Measurements from ENCODE around the gene KAT8.
"Not testable (repeated sequence)": the region's sequence is repeated elsewhere in the genome, so short reads cannot be mapped to it uniquely, and the experiment has no call there.

The KAT8 gene

DNA sequence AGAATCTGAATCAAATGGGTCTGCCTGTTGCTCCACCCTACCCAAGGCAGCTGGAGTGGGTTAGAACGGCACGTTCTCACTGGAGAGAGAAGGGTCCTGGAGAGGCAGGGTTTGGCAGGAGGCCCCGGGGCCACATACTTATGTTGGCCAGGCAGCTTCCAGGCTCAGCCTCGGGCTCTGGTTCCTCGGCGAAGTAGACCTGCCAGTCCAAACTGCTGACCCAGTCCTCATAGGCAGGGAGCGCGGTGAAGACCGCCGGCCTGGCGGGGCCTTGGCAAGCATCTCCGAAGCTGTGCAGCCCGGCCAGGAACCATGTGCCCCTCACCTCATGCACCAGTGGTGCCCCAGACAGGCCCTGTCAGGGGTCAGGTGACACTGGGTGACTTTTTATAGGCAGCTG is 33.5 kb upstream of the KAT8 start:
- no peak for DNase-seq (ENCODE audit: low read depth, low spot score)

DNA sequence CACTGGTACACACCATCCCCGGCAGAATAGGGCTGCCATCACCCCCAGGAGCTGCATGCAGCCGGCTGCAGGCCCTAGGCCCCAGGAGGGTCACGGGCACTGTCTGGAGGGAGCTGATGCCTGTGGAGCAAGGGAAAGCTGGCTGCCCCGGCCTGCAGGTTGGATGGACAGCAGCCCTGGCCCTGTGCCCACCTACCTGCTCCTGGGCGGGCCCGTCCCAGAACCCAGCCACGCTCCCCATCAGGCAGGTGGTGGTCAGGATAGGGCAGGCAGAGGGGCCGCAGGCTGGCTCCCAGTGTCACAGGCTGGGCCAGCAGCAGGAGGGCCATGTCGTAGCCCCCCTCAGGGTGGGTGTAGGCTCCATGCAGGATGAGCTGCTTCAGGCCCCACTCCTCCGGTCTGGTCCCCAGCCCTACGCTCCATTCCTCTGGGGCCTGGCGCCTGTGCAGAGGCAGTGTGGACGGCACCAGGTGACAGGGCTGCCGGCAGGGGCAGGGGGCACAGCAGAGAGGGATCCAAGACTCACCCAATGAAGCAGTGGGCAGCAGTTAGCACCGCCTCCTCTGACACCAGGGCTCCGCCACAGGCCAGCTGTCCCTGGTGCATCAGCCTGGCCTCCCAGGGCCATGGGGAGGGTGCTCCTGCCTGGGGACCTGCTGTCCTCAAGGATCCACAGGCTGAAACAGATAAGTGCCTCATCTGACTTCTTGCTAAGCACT is 32.7 kb upstream of the KAT8 start:
- DNase-seq (ENCODE audit: low read depth, low spot score), result no peak

DNA sequence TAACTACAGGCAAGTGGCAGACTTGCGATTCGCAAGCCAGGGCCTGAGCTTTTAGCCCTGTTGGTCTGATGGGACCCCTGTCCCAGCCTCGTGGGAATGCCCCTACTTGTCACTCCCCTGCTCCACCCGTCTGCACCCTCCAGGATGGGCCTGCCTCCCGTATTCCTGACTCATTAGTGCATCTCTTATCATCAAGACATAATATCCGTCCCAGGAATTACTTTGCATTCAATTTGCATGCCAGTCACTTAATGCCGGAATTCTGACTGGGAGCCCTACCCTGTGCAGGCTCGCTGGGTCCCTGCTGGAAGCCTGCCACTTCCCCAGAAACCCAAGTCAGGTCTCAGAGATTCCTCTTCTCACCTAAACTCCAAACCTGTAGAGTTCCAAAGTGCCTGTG is 32.1 kb upstream of the KAT8 start:
- no peak for DNase-seq (ENCODE audit: low read depth, low spot score)

DNA sequence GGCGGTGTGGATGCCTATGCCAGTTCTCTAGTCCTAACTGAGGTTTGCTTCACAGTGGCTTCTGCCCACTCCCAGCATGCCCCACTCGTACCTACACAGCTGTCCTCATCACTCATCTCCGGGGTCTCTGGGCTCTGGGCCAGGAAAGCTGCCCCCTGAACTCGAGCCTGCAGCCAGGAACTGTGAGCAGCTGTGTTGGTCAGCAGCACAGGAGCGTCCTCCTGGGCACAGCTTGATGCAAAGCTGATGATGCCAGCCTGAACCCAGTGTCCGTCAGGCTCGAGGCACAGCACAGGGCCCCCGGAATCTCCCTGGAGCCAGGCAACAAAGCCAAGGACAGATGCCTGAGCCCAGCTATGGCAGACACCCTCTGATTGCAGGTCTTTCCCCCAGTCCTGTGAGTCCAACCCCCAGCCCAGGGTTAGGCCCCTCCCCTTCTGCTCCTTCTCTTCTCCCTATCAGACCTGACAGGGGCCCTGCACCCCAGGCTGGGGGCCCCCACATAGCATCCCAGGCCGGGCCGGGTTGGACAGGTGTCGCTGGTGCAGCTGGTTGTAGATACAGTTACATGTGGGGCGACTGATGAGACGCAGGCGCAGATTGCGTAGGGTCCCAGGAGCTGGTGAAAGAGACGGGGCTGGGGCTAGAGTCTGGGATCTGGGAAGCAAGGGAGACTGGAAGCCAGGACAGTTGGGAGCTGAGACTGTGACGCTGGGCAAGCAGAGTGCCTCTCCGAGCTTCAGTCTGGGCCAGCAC is 31.4 kb upstream of the KAT8 start:
- no peak for DNase-seq (ENCODE audit: low read depth, low spot score)

DNA sequence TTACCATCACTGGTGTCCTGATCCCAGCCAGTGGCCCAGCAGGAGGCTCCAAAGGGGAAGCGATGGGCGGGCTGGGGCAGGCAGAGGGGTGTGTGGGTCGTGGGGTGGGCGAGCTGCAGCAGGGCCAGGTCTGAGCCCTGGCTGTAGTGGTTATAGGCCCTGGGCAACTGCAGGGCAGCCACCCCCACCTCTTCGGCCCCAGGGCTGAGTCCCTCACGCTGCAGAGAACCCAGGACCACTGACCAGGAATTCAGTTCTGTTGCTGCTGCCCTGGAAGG is 30.9 kb upstream of the KAT8 start:
- DNase-seq (ENCODE audit: low read depth, low spot score), result no peak

DNA sequence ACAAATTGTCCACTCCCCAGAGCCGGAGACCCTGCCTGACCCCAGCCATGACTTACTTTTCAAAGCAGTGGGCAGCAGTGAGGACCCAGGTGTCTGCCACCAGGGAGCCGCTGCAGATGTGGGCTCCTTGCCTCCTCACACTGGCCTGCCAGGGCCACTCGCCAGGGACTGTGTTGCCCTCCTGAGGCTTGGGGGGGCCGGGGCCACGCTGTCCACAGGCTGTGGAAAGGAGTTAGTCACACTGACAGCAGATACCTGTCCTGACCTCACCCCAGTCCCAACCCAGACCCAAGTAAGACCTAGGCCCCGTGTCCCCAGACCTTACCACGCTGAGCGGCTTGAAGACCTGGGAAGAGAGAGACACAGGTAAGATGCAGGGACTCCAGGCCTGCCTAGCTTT is 30.0 kb upstream of the KAT8 start:
- DNase-seq (ENCODE audit: low read depth, low spot score), result no peak

DNA sequence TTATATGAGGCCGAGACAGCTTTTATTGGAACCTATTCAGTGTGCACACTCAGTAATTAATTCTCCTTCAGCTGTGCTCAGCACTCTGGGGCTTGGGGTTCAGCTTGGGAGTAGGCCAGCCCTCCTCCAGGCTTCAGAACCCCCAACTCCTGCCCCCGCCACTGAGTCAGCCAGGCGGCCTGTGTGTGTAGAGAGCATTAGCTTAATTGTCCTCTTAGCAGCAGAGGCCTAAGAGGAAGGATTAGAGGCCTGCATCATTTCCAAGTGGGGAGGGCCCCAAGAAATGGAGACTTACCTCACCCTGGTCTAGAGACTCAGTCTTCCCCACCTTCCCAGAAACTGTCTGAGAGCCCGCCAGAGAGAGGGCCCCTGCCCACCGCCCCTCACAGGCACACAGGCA is 29.5 kb upstream of the KAT8 start:
- DNase-seq (ENCODE audit: low read depth, low spot score), result no peak

DNA sequence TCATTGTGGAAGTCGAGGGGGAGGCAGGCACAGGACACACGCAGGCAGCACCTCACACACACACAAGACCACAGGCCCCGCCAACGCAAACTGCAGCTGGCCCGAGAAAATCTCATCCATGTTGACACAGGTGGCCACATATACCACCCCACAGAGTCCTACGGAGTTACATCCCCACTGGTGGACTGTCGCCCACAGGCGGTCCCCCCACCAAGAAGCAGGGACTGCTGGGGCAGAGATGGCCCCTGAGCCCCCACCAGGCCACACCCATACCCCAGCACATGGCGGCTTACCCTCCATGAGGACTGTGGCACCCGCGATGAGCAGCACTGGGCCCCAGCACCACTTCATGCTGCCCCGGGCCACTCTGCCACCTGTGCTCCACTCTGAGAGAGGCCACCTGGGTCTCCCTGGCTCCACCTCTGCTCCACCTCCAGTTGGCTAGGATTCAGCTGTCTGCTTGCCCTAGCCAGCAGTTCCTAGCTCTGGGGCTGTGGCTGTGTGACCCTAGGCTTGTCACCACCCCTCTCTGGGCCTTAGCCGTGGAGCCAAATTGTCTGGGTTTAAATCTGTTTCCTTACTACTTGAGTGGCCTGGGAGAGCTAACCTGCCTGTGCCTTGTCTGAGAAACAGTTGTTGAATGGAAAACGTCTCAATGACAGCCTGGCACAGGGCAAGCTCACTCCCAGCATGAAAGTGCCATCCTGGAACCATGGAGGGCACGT is 28.8 kb upstream of the KAT8 start, which contains the start of gene PRSS53:
Gene PRSS53, minus strand, starts transcription at position 485 of the 725 bp plus-strand sequence. Its CDS starts 134 bp downstream, at position 351.
- DNase-seq (ENCODE audit: low read depth, low spot score), result no peak

DNA sequence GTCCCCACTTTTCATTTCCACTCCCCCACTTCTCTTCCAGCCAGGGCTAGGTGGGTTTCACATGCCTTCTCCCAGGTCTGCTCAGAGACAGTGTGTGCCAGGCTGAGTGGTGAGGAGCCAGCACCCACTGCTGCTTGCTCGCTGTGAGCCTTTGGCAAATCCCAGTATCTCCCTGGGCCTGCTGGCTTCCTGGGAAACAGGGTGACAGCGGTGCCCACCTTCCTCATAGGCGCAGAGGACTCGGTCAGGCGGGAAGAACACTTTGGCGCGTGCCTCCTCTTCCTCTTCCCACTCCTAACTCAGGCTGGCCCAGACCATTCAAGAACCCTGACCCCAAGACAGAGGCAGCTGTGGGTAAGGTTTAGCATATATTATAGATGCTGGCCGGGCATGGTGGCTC is 28.3 kb upstream of the KAT8 start:
- no peak for DNase-seq (ENCODE audit: low read depth, low spot score)

DNA sequence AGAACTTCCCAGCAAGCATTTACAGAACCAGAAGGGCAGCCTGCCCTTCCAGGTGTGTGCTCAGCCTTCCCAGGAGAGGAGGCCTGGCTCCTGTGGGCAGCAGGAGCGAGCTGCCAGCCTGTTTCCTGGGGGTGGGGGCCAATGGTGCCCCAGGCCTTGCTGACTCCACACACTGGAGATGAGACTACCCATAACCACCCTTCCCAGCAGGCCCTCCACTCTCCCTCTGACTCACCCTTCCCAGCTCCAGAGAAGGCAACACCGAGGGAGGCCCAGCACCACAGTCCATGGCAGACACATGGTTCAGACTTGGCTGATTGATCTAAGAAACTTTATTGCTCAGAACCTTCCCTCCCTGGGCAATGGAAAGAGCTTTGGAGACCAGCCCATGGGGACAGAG is 26.9 kb upstream of the KAT8 start:
- DNase-seq (ENCODE audit: low read depth, low spot score), result no peak

DNA sequence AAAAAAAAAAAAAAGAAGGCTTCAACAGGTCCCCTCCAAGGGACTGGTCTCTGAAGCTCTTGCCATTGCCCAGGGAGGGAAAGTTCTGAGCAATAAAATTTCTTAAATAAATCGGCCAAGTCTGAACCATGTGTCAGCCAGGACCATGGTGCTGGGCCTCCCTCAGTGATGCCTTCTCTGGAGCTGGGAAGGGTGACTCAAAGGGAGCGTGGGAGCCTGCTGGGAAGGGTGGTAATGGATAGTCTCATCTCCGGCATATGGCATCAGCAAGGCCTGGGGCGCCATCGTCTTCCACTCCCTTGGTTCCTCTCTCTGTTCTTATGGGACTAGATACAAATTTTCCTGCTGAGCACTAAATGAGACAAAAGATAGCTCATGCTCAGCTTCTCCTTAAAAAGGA is 25.1 kb upstream of the KAT8 start:
- no peak for DNase-seq (ENCODE audit: low read depth, low spot score)

DNA sequence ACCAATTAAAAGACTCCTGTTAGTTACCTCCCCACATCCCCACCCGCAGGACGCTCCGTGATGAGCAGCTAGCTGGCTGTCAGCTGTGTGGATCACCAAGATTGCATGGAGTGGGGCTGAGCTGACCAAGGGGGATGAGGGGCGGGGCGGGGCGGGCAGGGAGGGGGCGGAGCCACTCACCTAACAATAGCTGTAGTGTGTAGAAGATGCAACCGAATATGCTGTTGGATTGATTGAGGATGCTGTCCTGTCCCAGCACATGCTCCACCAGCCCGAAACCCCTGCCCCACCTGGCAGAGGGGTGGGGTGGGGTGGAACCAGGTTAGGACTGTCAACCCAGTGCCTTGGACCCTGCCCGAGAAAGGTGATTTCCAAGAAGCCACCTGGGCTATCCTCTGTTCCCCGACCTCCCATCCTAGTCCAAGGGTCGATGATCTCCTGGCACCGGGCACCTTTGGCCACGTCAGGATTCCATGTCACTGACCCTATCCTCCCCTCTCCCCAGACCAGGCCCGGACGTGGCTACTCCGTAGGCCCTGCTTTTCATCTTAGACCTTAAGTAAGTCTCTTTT is 24.2 kb upstream of the KAT8 start:
- DNase-seq (ENCODE audit: low read depth, low spot score), result no peak

DNA sequence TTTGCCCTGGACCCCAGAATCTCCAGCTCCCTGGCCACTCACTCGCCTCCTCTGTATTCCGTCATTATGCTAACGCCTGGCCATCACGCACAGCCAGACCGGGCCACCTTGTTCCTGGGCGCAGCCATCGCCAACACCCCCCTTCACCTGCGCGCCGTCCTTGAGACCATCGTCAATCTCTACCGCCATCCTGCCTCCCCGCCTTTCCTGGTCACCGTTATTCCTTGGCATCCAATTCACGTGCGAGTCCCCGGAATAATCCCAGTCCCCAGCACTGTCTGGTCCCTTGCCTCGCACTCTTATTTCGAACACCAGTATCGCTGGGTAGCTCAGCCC is 23.4 kb upstream of the KAT8 start:
- no peak for DNase-seq (ENCODE audit: low read depth, low spot score)

DNA sequence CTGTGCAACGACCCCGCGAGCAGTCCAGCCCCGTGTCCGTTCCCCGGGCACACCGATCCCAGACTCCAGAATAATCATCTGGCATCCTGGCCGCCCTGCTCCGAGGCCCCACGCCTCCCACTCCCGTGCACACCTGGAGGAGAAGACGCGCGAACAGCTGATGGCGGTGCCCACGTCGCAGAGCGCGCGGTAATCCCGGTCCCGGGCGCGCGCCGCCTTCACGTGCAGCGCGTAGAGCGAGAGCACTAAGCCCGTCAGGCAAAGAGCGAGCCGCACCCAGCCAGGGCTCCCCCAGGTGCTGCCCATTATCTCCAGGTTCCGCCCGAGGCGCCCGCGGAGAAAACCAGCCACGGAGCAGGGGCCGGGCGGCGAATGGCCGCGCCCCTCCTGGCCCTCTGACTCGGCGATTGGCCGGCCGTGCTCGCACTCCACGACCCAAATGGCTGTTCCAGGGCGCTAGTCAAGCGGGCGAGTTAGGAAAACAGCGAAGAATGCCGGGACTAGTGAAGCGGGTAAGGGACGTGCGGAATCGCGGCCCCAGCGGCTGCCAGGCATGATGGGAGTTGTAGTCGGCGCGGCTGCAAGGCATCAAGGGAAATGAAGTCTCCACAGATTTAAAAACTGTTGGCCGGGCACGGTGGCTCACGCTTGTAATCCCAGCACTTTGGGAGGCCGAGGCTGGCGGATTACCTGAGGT is 22.9 kb upstream of the KAT8 start, which contains the start of gene VKORC1:
Gene VKORC1, minus strand, starts transcription at position 374 of the 697 bp plus-strand sequence. Its CDS starts 68 bp downstream, at position 306.
- DNase-seq (ENCODE audit: low read depth, low spot score), result peak; percentile 94

DNA sequence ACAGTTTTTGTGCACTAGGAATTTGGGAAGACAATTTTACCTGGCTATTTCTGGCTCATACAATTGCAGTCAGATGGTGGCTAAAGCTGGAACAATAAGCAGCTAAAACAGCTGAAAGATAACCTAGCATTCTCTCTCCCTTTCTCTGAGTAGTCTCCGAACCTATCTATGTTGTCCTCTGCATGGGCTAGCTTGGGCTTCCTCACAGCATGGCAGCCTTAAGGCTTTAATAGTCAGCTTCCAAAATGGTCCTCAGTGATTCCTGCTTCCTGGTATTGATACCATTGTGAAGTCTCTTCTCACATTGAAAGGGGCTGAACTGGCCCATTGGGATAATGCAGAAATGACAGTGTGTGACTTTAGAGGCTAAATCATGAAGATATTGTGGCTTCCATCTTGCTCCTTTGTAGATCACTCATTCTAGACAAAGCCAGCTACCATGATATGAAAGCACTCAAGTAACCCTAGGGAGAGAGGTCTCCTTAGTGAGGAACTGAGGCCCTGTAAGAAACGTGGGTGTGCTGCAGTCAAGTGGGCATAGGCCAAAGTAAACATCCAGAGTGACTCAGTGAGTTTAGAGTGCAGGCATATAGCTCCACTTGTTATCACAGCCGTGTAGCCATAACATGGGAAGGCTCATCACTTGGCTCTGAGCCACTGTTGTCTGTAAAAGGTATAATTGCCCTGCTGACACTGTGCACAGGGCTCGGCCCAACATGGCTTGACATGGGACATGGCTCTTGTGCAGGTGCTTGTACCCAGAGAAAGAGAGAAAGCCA is 17.4 kb upstream of the KAT8 start:
- DNase-seq (ENCODE audit: low read depth, low spot score), result no peak

DNA sequence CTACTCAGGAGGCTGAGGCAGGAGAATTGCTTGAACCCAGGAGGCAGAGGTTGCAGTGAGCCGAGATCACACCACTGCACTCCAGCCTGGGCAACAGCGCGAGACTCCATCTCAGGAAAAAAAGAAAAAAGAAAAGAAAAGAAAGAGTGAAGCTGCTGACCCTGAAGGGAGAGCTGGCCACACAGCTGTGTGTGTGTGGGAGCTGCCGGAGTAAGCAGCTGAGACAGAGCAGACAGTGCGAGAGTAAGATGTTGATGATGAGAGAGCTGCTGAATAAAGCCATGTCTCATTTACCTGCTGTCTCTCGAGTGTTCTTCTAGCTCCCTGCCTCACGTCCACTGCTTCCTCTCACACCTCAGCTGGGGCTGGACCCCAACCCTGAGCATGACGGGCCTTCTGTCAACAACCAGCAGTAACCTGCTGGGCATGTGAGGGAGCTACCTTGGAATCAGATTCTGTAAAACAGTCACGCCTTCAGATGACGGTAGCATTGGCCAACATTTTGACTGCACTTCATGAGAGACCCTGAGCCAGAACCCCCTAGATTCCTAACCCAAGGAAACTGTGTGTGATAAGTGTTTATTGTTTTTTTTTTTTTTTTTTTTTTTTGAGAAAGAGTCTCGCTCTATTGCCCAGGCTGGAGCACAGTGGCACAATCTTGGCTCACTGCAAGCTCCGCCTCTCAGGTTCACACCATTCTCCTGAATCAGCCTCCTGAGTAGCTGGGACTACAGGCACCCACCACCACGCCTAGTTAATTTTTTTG is 16.4 kb upstream of the KAT8 start:
- not testable (repeated sequence) for DNase-seq (ENCODE audit: low read depth, low spot score)

DNA sequence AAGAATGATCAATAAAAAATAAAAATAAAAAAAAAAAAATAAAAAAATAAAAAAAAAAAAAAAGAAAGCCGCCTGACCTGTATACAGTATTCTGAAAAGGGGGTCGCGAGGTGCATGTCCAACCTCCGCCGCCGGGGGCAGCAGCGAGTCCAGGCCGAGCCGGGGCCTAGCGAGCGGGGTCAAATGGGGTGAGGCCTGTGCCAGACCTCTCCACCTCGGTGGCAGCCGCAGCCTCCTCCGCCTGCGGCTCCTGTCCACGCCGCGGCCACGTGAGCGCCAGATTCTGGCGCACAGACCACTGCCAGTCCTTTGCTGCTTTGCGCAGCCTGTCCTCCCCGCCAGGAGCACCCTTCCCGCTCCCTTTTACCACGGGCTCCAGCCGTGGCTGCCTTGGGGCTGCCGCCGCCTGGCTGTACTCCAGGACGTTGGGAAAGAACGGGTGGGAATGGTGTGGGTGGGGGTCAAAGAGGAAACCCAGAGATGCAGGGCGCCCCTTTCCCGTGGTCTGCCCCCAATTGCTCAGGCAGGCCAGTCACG is 11.7 kb upstream of the KAT8 start:
- DNase-seq (ENCODE audit: low read depth, low spot score), result no peak

DNA sequence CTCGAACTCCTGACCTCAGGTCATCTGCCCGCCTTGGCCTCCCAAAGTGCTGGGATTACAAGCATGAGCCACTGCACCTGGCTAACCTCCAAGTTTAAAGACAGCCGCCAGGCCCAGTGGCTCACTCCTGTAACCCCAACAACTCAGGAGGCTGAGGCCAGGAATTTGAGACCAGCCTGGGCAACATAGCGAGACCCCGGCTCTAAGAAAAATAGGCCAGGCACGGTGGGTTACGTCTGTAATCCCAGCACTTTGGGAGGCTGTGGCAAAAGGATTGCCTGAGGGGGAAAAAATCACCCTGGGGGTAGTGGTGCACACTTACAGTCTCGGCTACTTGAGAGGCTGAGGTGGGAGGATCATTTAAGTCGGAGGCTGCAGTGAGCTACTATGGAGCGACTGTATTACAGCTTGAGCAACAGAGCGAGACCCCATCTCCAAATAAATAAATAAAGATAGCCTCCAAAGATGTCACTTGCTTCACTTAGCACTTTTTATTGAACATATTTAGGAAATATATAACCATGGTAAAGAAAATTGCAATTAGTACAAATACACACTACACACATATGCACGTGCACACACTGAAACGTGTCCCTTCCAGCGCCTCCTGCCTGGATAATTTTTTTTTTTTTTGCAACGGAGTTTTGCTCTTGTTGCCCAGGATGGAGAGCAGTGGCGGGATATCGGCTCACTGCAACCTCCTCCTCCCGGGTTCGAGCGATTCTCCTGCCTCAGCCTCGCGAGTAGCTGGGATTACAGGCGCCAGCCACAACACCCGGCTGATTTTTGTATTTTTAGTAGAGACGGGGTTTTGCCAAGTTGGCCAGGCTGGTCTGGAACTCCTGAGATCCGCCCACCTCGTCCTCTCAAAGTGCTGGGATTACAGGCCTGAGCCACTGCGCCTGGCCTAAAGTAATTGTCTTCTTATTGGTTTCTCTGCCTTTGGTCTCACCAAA is 10.7 kb upstream of the KAT8 start:
- DNase-seq (ENCODE audit: low read depth, low spot score), result no peak

DNA sequence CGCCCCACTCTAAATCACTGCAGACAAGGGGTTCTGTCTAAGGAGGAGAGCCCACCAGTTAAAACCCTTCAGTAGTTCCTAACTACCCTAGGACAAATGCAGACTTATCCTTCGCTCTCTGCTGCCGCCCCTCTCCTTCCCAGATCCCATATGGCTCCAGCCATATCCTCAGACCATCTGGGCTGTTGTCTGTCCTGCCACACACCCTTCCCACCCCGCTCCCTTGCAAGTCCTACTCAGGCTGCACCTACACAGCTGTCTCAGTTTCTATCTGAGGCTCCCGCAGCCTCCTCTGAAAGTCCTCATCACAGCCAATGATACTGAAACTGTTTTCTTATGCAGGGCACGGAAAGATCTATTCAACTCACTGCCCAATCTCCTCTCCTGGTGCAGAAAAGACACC is 10.0 kb upstream of the KAT8 start:
- DNase-seq (ENCODE audit: low read depth, low spot score), result no peak
